C4-2B (cell line): Measurements from ENCODE around the gene SLX1A.
"Not testable (repeated sequence)": the region's sequence is repeated elsewhere in the genome, so short reads cannot be mapped to it uniquely, and the experiment has no call there.

Experiments
- H3K27ac ChIP-seq: fragments of 450-650 bp; 2 replicates; pipeline ENCODE4 v1.5.1; 2017
- ZFX ChIP-seq: fragments of 450-650 bp; IDR thresholded peaks from 2 replicates; pipeline ENCODE4 v1.6.1; 2017
- TF ChIP-seq, protein P1 (sequence below): fragments of 450-650 bp; conservative IDR thresholded peaks from 2 replicates; pipeline ENCODE4 v1.5.1; 2017; ENCODE audit warnings: mild to moderate bottlenecking

Gene SLX1A

GRCh38 chr16:30185683-30186421 is 7.8 kb upstream of the SLX1A start:
- no peak for TF ChIP-seq ZFX
- TF ChIP-seq, protein P1, sequence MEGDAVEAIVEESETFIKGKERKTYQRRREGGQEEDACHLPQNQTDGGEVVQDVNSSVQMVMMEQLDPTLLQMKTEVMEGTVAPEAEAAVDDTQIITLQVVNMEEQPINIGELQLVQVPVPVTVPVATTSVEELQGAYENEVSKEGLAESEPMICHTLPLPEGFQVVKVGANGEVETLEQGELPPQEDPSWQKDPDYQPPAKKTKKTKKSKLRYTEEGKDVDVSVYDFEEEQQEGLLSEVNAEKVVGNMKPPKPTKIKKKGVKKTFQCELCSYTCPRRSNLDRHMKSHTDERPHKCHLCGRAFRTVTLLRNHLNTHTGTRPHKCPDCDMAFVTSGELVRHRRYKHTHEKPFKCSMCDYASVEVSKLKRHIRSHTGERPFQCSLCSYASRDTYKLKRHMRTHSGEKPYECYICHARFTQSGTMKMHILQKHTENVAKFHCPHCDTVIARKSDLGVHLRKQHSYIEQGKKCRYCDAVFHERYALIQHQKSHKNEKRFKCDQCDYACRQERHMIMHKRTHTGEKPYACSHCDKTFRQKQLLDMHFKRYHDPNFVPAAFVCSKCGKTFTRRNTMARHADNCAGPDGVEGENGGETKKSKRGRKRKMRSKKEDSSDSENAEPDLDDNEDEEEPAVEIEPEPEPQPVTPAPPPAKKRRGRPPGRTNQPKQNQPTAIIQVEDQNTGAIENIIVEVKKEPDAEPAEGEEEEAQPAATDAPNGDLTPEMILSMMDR = no peak
- H3K27ac ChIP-seq = no peak overlapping the region

GRCh38 chr16:30186444-30186781 is 7.3 kb upstream of the SLX1A start:
- TF ChIP-seq, protein P1 = no peak
- no peak for TF ChIP-seq ZFX

GRCh38 chr16:30186782-30187555 is 6.7 kb upstream of the SLX1A start:
- TF ChIP-seq, protein P1 = peak; percentile 51; the same call in 1 of the 2 replicates
- TF ChIP-seq ZFX = no peak
- H3K27ac ChIP-seq = no peak overlapping the region

More at GRCh38 chr16:30186444-30186781, 7.3 kb upstream of the SLX1A start:
- no peak overlapping the region for H3K27ac ChIP-seq

- TF ChIP-seq, protein P1 = peak; percentile 23
- TF ChIP-seq ZFX = no peak
- no peak overlapping the region for H3K27ac ChIP-seq
Observed at GRCh38 chr16:30187556-30187865, 6.2 kb upstream of the SLX1A start.

DNA sequence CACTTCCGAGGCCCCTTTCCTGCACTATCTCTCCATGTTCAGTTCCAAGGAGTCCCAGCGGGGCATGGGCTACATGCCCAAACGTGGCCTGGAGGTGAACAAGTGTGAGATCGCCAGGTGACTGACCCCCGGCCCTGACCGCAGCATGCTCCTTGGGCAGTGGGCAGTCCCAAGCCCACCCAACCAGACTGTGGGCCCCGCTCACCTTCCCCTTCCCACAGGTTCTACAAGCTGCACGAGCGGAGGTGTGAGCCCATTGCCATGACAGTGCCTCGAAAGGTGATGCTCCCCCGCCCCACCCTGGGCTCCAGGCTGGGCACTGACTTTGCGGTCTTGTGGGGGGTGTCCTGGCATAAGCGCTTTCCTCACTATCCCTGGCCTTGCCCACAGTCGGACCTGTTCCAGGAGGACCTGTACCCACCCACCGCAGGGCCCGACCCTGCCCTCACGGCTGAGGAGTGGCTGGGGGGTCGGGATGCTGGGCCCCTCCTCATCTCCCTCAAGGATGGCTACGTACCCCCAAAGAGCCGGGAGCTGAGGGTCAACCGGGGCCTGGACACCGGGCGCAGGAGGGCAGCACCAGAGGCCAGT is 5.6 kb upstream of the SLX1A start:
- no peak overlapping the region for H3K27ac ChIP-seq
- TF ChIP-seq, protein P1 = no peak
- no peak for TF ChIP-seq ZFX

DNA sequence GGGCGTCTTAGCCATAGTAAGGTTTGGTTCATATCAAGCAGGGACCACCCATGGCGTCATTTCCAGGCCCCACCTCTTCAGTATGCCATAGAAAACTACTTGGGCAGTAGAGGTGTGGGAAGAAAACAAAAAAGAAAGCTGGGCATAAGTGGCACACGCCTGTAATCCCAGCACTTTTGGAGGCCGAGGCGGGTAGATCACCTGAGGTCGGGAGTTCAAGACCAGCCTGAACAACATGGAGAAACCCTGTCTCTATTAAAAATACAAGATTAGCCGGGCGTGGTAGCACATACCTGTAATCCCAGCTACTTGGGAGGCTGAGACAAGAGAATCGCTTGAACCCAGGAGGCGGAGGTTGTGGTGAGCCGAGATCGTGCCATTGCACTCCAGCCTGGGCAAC is 2.5 kb upstream of the SLX1A start:
- H3K27ac ChIP-seq = not testable (repeated sequence)

DNA sequence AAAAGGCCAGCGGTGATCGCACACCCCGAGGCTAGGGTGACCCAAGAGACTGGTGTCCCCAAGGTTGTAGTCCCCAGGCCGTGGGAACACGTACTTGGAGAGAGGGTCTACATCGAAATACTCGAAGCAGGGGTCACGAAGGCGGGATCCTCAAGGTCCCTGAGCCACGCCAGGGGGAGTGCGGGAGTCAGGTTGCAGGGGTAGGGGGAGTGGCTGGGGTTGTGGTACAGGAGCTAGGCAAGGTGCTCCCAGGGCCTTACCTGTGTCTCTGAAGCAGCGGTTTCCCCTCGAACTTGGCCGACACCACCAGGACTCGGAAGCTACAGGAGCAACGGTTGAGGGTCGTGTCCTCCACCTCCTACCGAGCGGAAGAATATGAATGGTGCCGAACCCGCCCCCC is 577 bp upstream of the SLX1A start:
- H3K27ac ChIP-seq = not testable (repeated sequence)

- H3K27ac ChIP-seq = not testable (repeated sequence)
Observed at GRCh38 chr16:30194172-30194925, 674 bp downstream of the SLX1A start.

- not testable (repeated sequence) for H3K27ac ChIP-seq
Observed at GRCh38 chr16:30197001-30197400, 3.3 kb downstream of the SLX1A start.

DNA sequence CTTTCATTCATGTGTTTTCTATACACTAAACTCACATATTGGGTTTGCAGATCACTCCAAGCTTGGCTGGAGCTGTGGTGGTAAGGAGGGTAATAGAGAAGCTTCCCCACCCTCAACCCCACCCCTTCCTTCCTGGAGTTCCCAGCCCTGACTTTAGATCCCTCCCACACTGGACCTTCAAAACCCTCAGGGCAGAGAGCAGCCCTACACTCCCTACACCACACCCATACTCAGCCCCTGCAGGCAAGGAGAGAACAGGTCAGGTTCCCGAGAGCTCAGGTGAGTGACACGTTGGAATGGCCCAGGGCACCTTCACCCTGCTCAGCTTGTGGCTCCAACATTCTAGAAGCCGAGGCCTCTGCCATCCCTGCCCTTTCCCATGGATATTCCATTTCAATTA is 5.4 kb downstream of the SLX1A start, which contains the start of gene SULT1A3:
Gene SULT1A3, plus strand, starts transcription at position 207 of the 400 bp plus-strand sequence. CDS start 1,474 bp downstream, outside the sequence.
- not testable (repeated sequence) for H3K27ac ChIP-seq

GRCh38 chr16:30199608-30200343 is 6.1 kb downstream of the SLX1A start:
- not testable (repeated sequence) for H3K27ac ChIP-seq

DNA sequence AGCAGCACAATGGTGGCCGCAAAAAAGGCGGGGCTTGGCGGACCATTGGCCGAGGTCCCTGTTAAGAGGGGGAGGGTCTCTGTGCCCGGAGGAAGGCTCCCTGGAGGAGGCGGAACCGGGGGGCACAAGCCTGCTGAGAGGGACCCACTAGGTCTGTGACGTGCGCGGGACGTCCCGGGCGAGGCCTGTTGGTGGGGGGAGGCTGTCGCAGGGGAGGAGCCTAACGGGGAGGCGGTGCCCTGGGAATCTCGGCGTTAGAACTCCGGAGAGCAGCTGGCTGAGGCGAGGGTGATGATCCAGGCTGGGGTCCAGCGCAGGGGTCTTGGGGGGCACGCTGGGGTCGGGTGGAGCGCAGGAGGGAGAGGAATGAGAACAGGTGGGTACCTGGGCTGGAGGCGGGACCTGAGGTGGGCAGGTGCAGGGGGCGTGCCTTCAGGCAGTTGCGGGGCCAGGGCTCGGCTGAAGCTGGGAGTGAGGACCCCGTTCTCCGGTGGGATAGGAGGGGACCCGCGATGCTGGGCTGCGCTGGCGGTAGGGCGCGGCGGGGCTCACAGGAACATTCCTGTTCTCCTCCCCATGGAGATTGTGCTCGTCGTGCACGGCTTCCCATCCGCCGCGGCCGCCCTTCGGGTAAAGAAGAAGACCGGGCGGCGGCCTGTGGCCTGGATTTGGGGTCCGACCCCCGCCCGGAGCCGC is 12.0 kb downstream of the SLX1A start:
- not testable (repeated sequence) for H3K27ac ChIP-seq
